Stimulated activated CD8-positive, alpha-beta memory T cell treated with anti-CD3 and anti-CD28 coated beads, Interleukin-7, amount 100 ng/mL, for 1 hour (primary cell): ENCODE results near the gene FAM83E.

Experiments
- DNase-seq, 2 donors: peaks; one replicate each; pipeline ENCODE4 v3.0.0-alpha.2; 2020; ENCODE audit warnings: low read depth in 2 of 2

The FAM83E gene

GRCh38 chr19:48628486-48629296 is 13.8 kb upstream of the FAM83E start:
- no peak for DNase-seq

- DNase-seq: no peak
These were observed 13.0 kb upstream of the FAM83E start for GRCh38 chr19:48627865-48628314.

GRCh38 chr19:48627201-48627864 is 12.5 kb upstream of the FAM83E start:
- DNase-seq: no peak

- no peak for DNase-seq
These were observed 11.0 kb upstream of the FAM83E start for GRCh38 chr19:48625891-48626327.

GRCh38 chr19:48624791-48625723 is 10.2 kb upstream of the FAM83E start:
- no peak for DNase-seq

- DNase-seq: peak; percentile 85 to 87
These were observed 9.3 kb upstream of the FAM83E start for GRCh38 chr19:48624067-48624594.

DNA sequence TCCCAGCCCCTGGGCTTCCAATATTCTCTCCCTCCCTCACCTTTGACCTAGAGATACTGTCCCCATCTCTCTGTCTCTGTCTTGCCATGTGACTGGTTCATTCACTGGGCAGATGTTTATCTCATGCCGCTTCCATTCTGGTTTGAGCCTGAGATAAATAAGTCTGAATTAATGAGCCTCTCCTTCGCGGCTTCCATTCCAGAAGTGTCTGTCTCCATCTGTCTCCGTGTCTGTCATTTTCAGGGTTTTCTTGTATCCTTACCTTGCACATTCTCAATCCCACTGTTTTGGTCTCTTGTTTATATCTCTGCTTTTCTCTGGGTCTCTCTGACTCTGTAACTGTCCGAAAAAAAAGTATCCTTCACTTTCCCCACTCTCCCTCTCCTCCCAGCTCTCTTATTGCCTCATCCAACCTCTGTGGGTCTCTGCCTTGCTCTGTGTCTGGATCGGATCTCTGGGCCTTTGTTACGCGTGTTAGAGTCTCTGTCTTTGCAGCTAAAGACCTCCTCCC is 8.7 kb upstream of the FAM83E start:
- no peak for DNase-seq

DNA sequence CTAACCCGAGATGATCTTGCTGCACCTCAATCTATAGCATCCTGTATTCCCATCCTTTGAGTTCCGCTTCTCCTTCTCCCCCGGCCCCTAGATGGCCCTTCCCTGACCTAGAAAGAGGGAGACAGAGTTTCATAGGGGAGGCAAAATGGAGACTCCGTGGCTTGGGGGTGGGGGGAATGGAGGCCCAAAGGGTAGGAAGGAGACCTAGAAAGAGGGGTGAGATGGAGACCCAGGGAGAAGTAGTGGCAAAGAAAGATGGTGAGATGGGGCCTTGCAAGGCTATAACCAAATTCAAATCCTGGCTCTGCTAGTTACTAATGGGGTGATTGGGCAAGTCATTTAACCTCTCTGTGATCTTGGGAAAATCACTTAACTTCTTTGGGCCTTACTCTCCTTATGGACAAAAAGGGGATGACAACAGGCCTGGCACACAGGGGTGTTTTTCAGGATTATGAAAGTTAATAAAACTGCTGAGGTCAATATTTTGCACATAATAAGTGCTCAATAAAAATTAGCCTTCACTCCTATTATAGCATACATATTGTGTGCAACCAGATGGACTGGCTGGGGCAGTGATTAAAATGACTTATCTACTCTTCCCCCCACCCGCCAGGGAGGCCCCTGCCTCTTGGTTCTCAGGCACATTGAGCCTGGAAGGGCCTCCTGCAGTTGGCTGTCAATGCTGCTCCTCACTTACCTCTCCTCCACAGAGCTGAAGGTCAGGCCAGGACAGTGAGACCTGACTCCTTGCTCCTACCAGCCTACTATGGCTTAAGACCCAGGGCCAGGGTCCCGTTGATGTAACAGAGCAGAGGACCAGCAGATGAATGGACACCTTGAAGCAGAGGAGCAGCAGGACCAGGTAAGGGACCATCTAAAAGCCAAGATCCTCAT is 5.1 kb upstream of the FAM83E start:
- no peak for DNase-seq

- DNase-seq: peak; percentile 93 to 96
These were observed 4.2 kb upstream of the FAM83E start, which contains the start of the genes RPL18 and SPHK2 for GRCh38 chr19:48618916-48619691. RPL18 (minus strand) TSS chr19:48619178; CDS start chr19:48619143, 35 bp downstream. SPHK2 (plus strand) TSS chr19:48619506; CDS start chr19:48620515, 1,009 bp downstream.

DNA sequence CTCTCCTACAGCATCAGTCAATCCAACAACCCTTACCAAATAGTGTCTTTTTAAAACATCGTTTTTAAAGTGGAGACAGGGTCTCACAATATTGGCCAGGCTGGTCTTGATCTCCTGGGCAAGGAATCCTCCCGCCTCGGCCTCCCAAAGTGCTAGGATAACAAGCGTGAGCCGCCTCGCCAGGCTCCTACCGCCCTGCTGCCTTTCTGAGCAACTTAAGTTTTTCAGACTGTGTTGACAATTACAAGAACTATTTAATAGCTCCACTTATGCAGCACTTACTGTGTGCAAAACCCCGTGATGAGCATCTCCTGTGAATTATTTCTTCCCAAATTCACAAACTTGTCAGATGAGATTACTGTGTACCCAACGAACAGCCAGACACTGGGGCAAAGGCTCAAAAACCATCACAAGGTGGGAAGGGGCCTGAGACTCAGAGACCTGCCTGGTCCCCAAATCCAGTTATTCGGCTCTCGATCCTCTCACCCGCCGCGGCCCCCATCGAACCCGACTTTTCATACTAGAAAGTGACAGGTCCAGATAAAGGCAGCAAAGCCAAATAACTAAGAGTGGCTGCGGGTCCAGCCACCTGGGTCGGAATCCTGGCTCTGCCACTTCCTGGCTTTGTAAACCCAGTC is 3.5 kb upstream of the FAM83E start:
- no peak for DNase-seq

GRCh38 chr19:48617146-48617937 is 2.5 kb upstream of the FAM83E start:
- DNase-seq: no peak

GRCh38 chr19:48616491-48617056 is 1.7 kb upstream of the FAM83E start:
- no peak for DNase-seq

GRCh38 chr19:48616041-48616436 is 1.2 kb upstream of the FAM83E start:
- DNase-seq: no peak

DNA sequence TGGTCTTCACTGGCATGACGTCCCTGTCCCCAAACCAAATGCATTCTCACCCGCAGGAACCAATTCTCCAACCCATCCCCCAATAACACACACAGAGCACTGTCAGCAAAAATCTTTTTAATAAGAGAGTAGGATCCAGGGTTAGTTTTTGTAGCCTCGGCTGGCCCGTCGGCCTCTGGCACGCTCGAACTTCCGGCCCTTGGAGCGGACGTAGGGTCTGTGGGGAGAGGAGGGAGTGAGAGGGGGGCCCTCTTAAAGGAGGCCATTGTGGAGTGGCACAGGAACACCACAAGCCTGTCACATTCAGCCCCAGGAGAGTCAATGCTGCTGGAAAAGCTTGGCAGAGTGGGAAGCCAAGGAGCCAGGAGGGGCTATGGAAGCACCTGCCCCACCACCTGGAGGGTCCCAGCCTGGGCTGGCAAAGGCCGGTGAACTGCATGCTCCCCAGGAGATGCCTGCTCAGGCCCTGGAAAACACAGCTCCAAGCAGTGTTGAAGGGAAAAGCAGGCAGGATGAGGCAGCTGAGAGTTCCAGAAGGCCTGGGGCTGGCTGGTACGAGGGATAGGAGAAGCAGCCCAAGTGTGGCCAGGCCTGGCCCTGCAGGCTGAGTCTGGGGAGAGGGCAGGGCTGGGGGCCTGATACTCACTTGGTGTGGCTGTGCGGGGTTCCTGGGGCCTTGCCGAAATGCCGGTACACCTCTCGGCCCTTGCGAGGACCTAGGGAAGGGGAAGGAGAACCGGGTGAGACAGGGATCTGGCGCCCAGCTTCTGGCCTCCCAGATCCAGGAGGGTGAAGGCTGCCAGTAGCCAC is 560 bp upstream of the FAM83E start:
- no peak for DNase-seq

GRCh38 chr19:48613852-48614435 is 932 bp downstream of the FAM83E start:
- no peak for DNase-seq

- no peak for DNase-seq
These were observed 1.6 kb downstream of the FAM83E start for GRCh38 chr19:48613024-48613851.
